ENCODE results near the gene HES1.

GRCh38 chr3:194161131-194162045 lies 25.4 kb downstream of the HES1 start:
- no peak for TF ChIP-seq CTCF (conservative IDR thresholded peaks at IDR 0.05; ENCODE audit: low read depth in 2 of 2)
- no peak for TF ChIP-seq EZH2 (IDR thresholded peaks at IDR 0.05; ENCODE audit: low read depth, unreplicated experiment)
- TF ChIP-seq REST (IDR thresholded peaks at IDR 0.05; ENCODE audit: unreplicated experiment): no peak
- TF ChIP-seq POLR2AphosphoS5 (IDR thresholded peaks at IDR 0.05; ENCODE audit: low read depth): no peak
- TF ChIP-seq JUNB (IDR thresholded peaks at IDR 0.05; ENCODE audit: unreplicated experiment): no peak
- no peak for TF ChIP-seq STAT1 (IDR thresholded peaks at IDR 0.05; ENCODE audit: unreplicated experiment)
